ENCODE results near the gene EXOC5.
"Not testable (repeated sequence)": the region's sequence is repeated elsewhere in the genome, so short reads cannot be mapped to it uniquely, and the experiment has no call there.

The EXOC5 gene

DNA sequence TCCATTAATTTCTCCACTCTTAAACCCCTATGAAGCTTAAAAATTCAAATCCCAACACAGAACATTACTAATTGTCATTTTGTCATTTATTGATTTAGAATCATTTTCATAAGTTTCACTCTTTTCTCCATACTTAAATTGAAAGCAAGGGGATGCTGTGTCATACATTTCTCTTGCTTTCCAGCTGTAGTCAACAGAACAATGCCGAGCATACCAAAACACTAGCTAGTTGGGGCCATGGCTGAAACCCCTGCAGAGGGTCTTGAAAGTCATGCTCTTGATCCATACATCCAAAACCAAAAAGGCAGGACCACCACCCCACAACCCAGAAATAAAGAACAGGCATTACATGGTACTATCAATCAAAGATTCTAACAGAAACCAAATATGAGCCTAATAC is 9.0 kb downstream of the EXOC5 start:
- DNase-seq (ENCODE audit: low read depth), result no peak

DNA sequence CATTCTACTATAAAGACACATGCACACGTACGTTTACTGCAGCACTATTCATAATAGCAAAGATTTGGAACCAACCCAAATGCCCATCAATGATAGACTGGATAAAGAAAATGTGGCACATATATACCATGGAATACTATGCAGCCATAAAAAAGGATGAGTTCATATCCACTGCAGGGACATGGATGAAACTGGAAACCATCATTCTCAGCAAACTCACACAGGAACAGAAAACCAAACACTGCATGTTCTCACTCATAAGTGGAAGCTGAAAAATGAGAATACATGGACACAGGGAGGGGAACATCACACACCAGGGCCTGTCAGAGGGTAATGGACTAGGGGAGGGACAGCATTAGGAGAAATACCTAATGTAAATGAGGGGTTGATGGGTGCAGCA is 10.5 kb downstream of the EXOC5 start:
- DNase-seq (ENCODE audit: low read depth), result not testable (repeated sequence)

DNA sequence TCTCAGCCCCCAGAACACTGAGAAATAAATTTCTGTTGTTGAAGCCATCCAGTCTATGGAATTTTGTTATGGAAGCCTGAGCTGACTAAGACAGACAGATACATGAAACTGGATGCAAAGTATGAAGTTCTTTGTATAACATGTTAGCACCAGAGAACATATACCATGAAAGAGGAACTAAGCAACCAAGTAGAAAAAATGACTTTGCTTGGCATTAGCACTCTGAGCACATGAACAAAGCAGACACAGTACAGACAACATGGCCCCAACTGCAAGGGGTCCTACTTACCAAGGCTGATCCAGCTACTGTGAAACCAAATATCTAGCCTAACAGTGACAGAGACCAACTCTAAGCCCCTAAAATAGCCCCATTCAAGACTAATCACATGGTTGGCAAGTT is 13.8 kb downstream of the EXOC5 start:
- DNase-seq (ENCODE audit: low read depth), result no peak

DNA sequence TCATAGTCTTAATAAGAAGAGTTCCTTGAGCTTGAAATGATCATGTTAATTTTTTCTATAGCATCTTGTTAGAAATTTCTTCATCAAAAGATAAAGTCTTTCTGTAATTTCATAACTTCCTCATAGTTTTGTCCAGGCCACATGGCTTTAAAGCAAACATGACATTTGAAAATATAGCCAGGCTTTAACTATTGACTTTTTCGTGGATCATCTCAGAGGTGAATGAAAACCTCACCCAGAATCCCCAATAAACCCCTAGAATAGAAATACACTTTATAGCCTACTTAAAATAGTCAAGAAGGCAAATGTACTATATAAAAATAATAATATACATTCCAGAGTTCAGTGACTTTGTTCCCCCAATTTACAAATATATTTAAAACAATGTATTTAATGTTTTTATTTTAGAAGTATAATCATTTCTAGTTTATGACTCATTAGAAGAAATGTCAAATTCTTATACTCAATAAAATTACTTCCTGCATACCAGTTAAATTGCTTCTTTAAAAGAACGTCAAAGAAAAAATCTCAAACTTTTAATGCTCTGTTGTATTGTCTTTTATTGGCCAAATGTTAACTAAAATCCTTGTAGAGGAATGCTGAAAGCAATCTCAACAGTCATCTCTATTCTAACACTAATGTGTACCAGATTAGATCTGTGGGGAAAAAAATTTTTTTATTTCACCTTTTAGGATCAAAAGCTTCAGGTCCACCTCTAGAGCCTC is 21.6 kb downstream of the EXOC5 start:
- DNase-seq (ENCODE audit: low read depth), result no peak

DNA sequence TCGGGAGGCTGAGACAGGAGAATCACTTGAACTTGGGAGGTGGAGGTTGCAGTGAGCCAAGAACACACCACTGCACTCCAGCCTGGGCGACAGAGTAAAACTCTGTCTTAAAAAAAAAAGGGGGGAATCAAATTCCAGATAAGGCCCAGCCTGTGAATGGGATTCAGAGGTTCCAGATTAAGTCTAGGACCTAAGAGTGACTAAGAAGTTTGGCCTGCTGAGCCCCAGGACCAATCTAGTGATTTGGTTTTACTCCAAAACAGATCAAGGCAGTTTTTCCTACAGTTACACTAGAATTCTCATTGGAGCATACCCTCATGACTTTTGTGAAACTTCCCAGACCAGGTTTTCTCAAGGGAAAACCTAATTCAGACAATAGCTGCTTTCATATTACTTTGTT is 22.8 kb downstream of the EXOC5 start:
- no peak for DNase-seq (ENCODE audit: low read depth)

DNA sequence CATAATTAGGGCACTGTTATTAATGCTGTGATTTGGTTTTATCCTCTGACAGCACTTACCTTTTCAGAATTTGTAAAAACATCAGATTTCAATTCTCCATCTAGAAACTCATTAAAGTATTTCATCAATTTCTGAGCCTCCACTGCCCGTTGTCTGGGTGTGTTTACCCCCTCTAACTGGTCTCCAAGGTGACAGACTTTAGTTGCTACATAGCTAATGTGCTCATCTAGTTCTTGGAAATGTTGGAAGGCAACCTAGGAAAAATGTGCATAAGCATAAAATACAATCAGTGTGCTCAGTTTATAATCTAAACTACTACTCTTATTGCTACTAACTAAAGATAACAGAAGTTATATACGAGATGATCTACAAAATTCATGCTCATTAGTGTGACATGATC is 24.6 kb downstream of the EXOC5 start:
- no peak for DNase-seq (ENCODE audit: low read depth)

DNA sequence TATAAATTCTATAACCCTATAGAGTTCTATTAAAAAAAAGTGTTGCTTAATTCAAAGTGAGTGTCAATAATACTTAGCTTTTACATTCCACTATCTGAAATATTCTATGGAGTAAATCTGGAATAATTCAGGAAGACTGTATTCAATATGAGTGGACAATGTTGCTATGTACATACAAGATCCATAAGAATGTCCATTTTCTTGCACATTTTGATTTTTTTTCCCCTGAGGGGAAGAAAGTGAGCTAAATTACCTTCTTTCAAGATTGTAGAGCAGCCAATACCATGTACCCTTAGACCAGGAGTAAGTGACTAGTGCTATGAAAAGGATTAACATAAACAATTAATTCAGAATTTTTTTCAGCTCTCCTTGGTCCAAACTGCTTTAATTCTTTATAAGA is 25.4 kb downstream of the EXOC5 start:
- DNase-seq (ENCODE audit: low read depth), result no peak

DNA sequence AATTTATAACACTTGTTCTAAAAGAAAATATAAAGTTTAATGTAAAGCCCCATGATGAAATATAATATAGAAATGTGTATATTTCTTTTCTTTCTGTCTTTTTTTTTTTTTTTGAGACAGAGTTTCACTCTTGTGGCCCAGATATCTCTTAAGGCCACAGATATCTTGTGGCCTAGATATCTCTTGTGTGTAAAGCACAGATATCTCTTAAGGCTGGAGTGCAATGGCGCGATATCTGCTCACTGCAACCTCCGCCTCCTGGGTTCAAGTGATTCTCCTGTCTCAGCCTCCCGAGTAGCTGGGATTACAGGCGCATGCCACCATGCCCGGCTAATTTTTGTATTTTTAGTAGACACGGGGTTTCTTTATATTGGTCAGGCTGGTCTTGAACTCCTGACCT is 28.6 kb downstream of the EXOC5 start:
- DNase-seq (ENCODE audit: low read depth), result not testable (repeated sequence)

DNA sequence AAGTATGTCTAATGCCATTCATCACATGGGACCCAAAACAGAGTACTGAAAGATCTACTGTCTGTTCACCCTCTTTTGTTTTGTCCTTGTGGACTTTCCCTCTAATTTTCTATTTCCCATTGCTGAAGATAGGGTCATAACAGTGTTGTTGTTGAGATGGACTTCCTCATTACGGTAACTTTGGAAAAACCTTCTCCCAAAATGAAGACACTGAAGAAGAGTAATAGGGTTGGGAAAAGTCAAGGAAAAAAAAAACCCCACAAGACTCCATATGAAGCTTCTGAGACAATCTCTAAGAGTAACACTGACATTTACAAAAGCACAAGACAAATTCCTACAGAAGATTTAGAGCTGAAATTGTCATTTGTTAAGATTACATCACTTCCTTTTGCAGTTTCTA is 36.7 kb downstream of the EXOC5 start:
- no peak for DNase-seq (ENCODE audit: low read depth)

DNA sequence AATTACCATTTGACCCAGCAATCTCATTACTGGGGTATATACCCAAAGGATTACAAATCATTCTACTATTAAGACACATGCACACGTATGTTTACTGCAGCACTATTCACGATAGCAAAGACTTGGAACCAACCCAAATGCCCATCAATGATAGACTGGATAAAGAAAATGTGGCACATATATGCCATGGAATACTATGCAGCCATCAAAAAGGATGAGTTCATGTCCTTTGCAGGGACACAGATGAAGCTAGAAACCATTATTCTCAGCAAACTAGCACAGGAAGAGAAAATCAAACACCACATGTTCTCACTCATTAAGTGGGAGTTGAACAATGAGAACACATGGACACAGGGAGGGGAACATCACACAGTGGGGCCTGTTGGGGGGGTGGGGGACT is 40.4 kb downstream of the EXOC5 start:
- not testable (repeated sequence) for DNase-seq (ENCODE audit: low read depth)

DNA sequence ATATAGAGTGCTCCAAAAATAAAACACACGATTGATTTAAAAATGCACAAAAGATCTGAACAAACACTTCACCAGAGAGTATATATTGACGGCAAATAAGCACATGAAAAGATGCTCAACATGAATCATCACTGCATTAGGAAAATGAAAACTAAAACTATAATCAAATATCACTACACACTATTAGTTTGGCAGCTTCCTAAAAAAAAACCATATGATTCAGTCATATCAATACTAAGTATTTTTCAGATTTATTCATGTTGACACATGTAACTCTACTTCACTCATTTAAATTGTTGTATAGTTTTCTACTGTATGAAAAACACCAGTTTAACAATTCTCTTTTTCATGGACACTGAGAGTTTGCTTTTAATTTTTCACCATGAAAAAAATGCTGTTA is 41.6 kb downstream of the EXOC5 start:
- no peak for DNase-seq (ENCODE audit: low read depth)

DNA sequence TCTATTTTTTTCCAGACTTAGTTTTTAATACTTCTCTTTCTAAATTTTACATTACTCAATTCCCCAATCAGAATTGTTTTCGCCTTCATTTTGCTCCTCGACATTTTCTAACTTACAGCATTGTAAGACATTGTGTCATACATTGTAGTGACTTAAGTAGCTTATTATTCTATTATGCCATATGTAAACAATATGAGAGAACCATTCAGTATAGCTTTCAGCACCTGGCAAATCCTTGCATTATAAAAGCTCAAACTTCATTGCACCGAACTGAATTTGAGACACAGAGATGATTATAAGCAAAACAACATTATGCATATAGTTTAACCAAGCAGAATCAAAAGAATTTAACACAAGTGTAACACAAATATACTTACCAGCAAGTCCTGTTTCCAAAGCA is 46.8 kb downstream of the EXOC5 start:
- DNase-seq (ENCODE audit: low read depth), result no peak

DNA sequence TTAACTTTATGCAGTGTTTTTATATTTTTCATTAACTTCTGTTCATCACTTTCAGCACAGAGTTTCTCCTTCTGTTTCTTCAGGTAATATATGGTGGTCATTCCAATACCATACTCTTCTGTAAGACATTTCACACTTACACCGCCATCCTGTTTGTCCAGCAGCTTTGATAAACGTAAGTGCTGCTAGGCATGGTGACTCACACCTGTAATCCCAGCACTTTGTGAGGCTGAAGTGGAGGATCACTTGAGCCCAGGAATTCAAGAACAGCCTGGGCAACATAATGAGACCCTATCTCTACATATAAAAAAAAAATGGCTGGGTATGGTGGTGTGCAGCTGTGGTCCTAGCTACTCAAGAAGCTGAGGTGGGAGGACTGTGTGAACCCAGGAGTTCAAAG is 55.8 kb downstream of the EXOC5 start:
- no peak for DNase-seq (ENCODE audit: low read depth)

DNA sequence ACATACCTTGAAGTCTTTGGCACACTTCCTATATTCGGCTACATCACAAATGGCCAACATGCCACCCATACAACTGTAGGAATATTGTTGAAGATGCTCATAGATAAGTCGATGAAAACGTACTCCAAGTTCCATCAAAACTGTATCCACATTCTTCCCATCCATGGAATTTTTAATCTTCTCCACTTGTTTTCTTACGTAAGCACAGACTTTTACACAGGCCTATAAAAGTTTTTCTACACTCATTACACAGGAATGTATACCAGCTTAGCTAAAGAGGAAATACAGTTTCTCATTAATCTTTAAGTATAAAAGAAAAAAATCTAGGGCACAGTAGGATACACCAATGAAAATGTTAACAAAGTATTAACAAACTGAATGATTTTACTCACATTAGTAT is 59.1 kb downstream of the EXOC5 start:
- DNase-seq (ENCODE audit: low read depth), result no peak

DNA sequence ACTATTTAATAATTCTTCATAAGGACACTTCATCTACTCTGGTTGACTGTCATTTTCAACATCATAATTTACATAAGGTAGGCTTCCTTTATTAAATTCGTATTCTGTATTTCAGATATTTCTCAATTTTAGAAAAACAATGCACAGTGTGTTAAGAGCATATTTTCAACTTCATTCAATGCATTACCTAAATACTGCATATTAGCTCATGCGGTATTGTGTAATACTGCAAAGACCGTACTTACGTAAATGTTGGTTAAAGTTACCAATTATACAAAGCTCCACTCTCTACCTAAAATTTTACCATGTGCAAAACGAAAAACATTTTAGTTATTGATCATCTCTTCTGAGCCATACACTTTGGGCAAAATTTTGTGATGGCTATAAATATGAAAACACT is 62.8 kb downstream of the EXOC5 start:
- DNase-seq (ENCODE audit: low read depth), result no peak

DNA sequence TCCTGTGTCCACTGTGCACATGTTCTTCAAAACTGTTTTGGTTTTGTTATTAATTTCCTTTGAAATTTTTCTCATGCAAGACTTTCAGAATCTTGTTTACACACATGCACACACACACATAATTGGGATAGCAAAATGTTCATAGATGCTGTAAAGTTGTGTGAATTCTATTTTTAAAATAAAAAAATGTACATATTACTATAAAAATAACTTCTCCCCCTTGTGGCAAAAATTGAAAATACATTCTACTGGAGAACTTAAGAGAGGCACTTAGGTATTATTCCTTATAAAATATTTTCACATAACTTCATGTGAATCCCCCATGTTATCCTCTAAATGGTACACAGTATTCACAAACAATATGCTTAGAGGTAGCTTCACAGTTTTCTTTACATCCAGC is 66.0 kb downstream of the EXOC5 start:
- DNase-seq (ENCODE audit: low read depth), result not testable (repeated sequence)

DNA sequence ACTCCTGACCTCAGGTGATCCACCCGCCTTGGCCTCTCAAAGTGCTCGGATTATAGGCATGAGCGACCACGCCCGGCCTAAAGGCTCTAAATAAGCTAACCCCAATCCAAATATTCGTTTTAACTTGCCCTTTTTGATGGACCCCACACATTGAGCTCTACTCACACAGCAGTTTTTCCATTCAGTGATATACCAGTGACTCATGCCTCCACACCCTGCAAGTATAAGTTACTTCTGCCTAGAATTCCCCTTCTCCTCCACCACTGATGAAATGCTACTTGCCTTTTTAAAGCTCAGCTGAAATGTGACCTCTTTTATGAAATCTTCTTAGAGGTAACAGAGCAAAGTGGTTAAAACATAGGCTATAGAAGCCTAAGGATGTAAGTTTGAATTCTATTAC is 68.8 kb downstream of the EXOC5 start:
- DNase-seq (ENCODE audit: low read depth), result peak; percentile 23

DNA sequence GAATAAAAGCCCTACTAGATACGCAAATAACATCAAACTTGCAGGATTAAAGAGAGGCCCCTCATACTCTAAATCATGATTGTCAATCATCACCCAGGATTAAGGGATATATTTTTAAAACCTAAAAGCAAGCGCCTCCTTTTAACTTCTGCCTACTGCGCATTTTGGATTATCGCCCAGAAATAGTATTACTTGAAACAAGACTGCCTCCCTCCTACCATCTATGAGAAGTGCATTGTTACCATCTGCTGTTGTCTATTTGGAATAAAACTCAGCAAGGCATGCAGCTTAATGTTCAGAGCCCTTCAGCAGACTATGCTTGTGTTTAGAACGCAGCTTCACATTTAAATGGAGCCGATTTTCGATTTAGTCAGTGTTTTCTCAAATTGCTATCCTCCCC is 79.6 kb downstream of the EXOC5 start:
- DNase-seq (ENCODE audit: low read depth), result no peak

DNA sequence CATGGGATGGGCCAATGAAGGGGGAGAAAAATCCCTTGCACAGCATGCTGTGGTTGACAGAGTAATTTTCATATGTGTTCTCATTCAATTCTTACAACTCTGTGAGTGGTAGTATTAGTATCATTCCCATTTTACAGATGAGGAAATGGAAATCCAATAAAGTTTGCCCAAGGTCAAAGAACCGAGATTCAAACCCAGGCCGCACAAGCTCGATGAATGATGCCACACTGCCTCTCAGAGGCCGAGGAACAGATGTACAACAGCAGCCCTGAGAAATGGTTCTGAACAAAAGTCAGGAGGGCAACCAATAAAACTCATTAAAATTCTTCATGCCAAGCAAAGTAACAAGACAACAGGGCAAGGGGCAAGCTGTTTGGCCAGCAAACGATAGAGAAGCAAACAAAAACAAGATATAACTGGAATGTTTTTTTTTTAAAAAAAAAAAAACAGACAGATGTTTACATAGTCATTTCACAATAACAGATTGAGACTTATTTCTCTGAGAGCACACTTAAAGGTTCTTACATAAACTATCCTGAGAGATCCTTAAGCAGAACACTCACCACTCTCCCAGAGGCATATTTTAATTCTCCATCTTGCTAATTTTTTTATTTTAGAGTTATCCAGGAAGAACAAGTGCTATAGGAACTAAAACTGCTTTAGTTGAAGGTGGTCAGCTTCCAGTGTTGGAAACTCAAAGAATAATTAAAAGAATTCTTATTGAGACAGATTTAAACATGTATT is 85.8 kb downstream of the EXOC5 start:
- DNase-seq (ENCODE audit: low read depth), result no peak

DNA sequence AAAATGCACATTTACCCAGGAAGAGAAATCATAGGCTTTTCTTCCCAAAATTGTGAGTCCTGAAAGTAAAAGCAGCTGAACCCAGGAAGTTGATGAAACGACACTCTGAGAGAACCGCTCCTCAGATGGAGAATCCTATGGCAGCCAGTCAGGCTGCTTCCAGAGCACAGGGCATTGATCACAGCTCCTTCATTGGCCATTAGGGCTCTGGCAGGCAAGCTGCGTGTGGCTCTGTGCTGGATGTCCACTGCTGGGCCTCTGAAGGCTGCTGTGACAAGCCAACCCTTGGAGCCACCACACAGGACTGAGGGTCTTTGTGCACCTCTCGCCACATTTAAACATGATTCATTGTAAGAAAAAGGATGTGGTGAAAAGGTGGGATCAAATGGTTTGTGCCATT is 89.4 kb downstream of the EXOC5 start:
- DNase-seq (ENCODE audit: low read depth), result no peak

DNA sequence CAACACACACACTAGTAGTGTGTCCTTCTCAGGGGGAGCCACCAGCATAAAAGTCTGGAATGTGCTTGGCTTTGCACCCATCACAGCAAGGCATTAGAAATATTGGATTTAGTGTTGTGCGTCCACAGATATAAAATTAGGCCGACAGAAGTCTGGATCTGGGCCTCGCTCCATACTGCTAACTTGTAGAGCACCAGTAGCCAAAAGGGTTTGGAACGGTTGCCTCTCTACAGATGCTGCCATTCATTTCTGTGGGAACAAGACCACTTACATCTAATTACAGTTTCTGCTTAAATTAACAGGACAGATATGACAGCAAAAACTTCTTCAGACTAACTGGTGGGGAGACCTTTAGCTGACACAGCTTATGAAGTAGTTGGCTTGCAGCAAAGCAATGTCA is 94.2 kb downstream of the EXOC5 start:
- DNase-seq (ENCODE audit: low read depth), result no peak

DNA sequence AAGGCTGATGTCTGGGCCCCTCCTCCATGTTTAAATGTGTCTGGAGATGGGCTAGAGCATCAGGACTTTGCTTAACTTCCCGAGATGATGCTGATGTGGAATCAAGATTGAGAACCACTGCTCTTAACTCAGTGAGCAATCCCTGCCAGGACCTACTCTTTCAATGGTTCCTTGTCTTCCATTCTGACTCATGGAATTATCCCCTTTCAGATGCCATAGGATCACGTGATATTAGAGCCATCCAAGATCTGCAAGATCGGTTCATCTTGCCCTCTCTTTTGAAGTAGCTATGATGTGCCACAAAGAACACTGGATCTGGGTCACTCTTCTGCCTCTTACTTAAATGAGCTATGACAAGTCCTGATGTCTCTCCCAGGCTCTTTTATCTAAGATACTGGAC is 96.8 kb downstream of the EXOC5 start:
- no peak for DNase-seq (ENCODE audit: low read depth)

DNA sequence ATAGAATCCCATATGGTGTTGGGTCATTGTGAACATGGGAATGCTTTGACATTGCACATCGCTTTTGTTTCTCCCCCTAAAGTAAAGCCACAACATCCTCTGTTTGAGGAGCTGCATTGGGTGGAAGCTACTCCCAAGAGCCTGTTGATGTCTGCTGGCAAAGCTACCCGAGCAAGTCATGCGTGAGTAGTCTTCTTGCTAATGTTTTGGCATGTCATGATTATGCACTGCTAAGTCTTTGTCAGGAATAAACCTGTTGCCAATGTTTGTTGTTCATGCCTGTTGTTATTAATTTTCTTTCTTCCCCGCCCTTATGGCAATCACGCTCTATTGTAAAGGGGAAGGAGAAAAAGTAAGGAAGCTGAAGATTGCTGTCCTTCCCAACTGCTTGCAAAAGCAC is 97.3 kb downstream of the EXOC5 start:
- no peak for DNase-seq (ENCODE audit: low read depth)

DNA sequence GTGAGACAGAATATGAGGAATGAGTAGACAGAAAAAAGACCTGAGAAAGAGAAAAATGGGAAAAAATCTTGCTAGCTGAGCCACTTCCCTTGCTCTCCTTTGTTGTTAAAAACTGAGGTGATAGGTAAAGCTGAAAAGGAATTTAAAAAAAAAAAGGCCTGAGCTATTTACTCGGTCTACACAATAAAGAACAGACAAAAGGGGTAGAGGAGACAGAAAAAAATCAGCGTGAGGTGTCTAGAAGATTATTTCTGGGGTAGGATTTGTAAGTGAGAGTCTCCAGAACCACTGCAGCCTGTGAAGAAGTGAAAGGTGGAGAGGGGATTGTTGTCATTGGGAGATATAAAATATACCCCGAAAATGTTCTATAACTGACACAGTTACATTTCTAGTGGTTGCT is 98.8 kb downstream of the EXOC5 start:
- DNase-seq (ENCODE audit: low read depth), result no peak
